ENCODE results near the gene SLX4IP.
"Not testable (repeated sequence)": the region's sequence is repeated elsewhere in the genome, so short reads cannot be mapped to it uniquely, and the experiment has no call there.

SLX4IP gene

DNA sequence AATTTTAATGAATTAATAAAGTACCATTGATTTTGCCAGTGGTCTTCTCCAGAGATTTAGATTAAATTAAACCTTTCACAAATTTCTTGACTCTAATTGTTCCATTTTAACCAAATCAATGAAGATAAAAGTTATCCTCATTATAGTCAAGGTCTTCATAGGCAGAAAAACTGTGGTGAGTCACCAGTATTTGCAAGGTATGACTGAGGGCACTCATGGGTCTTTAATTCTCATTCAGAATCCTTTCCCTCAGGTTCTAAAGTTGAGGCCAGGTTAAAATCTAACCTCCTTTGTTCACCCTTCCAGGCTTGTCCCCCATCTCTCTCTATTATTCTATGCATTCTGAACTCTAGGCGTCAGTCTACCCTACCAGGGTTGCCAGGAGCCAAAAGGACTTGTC, 144.8 kb downstream of the SLX4IP start:
- no peak for DNase-seq

DNA sequence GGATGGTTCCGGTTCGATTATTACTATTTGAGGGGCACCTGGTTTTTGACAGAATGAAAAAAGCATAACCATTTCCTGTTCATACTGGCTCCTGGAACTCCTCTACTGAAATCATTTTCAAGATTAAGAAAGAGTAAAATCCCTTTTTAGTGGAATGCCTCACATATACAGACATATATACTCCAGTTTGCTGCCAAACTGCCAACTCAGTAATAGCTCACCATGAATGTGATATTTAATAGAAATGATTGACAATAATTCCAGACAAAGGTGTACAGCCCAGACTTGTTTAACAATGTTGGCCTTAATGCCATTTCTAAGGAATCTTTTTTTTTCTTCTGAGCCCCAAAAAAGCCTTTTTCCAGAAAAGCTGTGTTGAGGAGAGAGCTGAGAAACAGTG, 145.6 kb downstream of the SLX4IP start:
- no peak for DNase-seq

DNA sequence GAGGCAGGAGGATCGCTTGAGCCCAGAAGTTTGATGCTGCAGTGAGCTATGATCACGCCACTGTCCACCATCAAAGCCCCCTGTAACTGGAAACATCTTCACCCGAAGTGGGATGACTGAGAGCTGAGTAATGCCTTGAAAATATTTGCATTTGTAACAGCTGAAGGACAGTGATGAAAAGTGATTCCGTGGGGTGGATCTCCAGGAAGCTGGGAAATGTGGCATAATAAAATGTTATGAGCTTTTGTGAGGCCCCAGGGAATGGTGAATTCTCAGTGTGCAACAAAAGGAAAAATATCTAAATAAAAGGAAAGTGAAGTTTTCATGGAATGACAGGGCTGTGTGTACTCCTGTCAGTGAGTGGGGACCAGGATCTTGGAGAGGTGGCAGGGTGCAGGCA, 146.7 kb downstream of the SLX4IP start:
- no peak for DNase-seq

DNA sequence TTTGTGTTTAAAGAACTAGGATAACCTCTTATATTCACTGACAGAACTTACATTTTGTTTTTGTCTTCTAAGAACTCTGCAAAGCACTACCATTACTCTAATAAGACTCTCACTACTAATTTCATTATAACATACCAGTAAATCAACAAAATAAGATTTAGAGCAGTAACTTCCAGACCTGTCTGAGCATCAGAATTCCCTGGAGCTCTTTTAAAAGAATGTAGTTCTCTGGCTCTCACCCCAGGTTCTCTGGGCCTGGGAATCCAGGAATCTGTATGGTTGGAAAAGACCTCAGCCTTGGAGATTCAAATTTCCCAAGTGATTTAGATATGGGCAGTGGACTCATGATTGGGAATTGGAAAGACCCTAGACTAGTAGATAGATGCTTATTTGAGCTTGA, 149.3 kb downstream of the SLX4IP start:
- no peak for DNase-seq

DNA sequence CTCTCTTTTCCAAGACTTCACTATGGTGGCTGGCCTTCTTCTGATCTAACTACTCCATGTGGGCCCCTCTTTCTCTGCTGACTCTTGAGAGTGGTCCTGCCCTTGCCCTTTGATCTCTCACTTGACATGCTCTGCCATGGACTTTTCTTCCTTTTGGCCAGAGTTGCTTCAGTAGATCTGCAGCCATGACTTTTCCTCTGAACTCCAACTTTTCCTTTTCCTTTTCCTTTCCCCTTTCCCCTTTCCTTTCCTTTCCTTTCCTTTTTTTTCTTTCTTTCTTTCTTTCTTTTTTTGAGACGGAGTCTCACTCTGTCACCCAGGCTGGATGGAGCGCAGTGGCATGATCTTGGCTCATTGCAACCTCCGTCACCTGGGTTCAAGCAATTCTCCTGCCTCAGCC, 150.2 kb downstream of the SLX4IP start:
- DNase-seq, result no peak

DNA sequence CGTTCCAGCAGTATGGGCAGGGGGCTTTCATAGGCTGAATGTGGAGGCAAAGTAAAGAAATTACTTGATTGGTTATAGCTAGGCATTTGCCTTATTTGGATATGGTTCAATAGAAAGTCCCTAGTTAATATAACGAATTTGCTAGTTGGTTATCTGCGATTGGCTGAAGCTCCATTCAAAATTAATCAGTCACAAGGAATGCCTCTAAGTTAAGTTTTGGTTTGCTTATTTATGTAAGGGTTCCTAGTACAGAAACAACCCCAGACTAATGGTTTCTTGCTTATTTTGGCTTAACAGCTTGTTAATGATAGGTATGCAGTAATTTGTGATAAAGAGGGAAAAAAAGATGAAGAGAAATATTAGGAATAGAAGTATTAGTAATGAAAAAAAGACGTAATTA, 151.2 kb downstream of the SLX4IP start:
- DNase-seq, result no peak

DNA sequence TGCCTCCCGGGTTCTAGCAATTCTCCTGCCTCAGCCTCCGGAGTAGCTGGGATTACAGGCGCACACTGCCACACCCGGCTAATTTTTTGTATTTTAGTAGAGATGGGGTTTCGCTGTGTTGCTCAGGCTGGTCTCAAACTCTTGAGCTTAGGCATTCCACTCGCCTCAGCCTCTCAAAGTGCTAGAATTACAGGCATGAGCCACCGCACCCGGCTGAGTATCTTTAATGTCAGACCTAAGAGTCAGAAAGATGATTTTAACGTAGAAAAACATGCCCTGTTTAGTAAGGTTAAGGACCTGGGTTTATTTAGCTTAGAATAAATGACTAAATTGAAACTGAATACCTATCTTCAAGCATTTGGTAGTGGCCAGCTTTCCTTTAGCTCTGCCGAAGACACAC, 155.3 kb downstream of the SLX4IP start:
- not testable (repeated sequence) for DNase-seq

DNA sequence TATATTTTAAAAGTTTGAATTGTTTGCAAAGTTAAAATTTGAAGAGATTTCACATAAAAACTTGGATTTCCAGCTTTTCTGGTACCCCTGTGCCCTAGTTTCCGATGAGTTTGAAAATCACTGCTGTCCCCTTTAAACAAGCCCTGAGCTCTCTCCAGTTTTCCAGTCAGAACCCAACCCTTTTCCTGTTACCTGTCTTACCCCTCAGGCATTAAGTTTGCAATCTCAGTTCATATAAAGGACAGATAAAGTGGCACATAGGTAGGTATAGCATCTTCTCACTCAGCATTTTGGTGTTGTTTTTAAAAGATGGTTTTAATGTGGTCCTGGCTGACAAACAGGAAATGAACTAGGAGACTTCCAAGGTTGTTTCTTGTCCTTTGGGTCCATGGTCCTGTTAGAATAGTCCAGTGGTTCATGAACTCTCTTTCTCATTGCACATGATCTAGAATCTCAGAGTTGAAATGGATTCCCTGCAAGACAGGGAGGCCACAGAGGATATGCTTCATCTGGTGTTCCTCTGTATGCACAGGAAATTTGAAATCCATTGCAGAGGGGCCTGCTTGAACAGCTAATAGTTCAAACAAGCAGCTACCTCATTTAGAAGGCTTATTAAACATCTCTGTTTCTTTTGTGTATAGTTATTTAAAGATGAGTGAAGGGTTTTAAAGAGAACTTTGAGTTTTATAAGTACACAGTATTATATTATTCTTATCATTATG, 156.0 kb downstream of the SLX4IP start:
- DNase-seq, result no peak

DNA sequence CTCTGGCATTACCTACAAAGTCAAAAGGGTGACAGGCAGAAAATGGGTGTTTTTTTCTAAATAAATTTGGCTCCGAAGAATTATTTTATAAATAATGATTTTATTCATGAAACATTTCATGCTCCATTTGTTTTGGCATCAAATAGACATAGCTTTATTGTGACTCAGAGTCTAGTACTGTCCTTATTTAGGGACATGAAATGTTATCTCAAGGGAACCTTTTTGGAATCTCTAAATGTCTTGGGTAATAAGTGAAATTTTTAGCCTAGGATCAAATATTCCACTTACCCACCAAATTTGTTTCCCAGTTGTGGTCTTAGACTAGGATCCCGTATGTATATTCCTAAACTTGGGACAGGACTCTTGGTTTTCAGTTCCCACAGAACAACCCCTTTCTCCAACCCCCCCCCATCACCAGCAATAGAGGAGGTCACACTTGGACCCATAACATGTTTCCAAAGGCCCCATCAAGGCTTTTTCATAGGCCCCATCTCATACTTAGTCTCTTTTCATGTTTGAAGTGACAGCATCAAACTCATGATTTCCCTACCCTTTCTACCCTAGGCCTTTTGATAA, 156.9 kb downstream of the SLX4IP start:
- no peak for DNase-seq

DNA sequence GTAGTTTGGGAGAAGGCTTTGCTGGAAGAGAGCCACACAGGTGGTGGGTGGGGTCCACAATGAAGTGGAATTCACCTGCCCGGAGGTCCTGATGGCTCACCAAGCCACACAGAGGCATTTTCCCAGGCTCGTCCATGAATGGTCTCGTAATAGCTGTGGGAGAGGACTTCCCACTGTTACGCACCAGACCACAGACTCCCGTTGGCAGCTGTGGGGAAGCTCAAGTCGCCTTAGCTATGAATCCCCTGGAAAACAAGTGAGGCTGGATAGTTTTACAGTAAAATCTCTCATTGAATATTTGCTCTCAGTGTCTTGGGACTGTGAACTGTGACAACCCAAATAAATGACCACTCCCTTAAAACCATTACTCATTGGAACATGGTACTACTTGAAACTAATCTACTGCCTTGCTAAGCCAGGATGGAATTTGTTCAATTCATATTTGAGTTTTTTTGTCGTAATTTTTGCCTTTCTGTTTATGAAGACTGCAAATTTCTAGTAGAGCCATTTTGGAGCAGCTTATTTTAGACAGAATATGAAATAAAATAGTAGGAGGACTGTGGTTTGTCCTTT, 159.3 kb downstream of the SLX4IP start:
- DNase-seq, result no peak

DNA sequence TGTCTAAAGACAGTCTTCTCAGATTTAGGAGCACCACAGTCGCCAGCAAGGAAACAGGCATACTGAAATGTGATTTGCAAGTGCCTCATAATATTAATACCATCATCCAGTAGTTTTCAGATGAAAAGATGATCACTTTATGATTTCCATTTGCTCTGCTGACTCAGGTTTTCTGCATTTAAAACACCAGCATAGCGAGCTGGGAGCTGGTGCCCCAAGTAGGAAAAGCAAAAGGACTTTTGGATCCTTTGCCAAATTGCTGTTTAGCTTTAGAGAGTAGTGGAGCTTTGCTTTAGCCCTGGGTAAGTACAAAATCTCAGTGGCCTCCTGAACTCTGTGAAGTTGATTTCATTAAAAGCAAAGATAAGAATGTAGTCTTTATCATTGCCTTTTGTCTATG, 160.2 kb downstream of the SLX4IP start:
- DNase-seq, result no peak

DNA sequence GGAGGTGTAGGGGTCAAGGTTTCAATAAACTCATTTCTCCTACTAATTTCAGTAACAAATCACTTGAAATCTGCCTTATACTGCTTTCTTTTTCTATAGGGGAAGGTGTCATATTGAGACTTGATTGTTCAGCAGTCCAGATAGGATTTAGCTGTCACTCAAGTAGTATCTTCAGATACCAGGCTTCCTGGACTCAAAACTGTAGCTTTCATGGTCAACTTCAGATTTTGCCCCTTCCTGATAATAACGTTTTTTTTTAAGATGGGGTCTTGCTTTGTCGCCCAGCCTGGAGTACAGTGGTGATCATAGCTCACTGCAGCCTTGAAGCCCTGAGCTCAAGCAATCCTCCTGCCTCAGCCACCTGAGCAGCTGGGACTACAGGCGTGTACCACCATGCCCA, 160.9 kb downstream of the SLX4IP start:
- no peak for DNase-seq

DNA sequence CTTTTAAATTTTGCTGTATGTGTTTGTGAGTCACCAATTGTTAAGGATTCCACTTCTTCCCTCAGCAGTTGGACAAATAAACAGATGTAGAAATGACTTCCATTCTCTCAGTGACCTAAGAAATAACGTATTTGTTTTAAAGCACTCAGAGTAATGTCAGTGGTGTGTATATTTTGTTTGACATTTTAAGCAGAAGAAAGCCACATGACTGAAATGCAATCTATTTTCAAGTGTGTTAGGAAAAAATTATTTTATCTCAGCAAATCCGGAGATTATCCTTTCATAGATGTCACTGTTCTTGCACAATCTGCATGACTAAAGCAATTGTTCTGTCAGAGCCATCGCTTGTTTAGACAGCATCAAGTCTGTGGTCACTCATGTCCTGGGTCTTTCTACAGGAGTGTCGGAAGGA, 161.6 kb downstream of the SLX4IP start:
- no peak for DNase-seq

DNA sequence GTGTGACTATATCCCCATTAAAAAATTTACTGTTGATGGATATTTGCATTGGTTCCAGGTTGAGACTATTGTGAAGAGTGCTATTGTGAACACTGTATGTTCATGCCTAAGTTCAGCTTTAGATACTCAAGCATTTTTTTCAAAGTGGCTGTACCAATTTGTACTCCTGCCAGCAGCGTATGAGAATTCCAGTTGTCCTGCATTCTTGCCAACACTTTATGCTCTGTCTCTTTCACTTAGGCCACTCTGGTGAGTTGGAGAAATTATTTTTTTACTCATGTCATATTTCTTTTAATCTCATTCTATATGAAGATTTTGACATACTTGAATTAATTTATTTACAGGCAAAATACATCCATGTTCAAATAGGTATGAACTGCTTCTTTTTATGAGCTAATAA, 162.5 kb downstream of the SLX4IP start:
- DNase-seq, result no peak

DNA sequence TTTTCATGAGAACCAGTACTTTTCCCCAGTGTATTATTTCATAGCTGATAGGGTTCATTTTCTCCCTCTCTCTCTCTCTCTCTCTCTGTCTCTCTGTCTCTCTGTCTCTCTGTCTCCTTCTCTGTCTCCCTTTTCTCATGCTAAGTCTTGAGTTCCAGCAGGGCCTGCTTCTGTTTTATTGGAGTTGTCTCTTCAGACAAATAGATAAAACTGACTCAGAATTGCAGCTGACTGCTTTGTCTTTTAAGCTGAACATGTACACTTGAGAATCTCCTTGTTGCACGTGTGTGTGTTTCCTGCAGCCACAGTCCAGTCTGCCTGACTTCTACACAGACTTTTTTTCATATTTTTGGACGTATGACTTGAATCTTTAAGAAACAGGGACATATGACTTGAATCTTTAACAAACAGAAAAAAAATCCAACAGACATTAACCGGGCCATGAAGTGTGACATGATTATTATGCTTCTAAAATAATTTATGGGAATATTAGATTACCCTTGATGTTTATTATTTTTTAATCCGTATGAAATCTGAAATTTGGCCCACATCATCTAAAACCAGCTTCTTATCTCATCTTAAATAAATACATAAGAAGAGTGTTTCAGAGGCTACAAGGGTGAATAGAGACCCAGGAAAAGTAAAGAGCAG, 167.2 kb downstream of the SLX4IP start:
- DNase-seq, result no peak

DNA sequence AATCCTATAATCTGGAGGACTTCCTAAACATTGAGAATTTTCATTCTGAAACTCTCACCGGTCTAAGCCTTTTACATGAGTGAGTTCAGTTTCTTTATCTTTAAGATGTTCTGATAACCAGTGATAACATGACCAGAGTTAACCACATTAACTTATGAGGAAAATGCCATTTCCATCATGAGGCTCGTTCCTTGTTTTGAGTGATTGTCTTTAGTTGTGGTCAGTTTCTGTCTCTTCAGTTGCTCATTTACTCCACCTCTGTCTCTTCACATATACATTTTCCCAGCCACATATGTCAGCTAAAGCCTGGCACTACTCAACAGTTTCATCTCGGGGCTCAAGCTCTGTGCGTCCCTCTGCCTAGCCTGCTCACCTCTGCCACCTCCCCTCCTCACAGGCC, 168.3 kb downstream of the SLX4IP start:
- DNase-seq, result no peak

DNA sequence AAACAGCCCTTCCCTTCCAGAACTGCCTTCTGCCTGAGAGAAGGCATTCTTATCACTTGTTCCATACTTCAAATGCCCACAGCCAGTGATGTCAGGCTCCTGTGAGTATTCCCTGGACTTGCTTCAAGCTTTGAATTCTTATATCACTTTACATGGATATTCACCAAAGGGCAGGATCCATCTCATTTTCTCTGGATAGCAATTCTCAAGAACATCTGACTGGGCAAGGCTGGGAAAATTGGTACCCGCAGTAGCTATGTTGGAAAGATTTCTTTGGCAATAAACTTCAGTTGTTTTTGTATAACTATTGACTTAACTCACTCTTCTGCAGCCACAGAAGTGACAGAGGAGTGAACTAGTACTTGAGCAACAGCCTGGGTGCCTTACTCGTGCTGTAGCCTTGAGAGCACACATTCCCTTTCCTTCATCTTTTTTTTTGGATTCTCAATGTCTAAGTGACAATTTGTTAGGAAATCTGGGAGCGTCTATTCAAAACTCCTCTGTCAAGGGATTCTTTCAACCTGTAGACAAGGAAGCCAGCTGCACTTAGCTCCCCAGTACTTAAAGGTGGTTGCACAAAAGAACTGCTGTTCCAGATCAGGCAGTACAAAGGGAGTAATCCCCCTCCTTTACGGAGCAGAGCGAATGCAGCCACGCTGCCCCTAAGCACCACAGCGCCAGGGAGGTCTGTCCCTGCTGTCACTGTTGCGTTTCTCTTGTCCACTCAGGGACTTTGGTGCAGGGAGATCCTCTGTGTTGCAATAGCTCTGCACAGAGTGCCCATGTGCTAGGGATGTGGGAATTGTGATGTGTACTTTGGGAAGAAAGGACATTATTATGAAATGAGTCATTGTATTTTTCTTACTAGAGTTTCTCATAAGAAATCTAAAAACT, 169.1 kb downstream of the SLX4IP start:
- DNase-seq, result no peak

DNA sequence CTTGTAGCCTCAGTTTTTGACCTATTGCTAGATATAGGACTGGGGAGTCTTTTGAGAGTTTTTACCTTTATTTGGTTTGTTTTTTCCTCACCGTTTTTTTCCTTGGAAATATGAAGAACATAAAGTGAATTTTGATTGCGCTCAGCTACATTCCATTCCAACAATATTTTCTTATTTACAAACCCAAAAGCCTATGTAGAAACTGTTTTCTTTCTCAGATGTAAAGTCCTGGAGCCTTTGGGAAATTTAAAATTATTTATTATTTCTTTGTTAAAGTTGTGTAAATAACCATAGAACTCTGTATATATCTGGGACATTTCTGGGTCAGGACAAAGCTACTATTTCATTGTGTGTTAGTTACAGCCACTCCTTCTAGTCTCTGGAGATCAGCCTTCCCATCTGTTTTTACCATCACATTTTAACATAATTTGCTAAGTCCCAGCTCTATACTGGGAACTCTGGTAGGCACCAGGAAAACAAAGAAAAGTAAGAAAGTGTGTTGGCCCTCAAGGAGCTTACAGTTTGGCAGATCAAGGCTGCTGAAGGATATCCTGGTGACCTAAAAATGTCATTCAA, 169.8 kb downstream of the SLX4IP start:
- no peak for DNase-seq

DNA sequence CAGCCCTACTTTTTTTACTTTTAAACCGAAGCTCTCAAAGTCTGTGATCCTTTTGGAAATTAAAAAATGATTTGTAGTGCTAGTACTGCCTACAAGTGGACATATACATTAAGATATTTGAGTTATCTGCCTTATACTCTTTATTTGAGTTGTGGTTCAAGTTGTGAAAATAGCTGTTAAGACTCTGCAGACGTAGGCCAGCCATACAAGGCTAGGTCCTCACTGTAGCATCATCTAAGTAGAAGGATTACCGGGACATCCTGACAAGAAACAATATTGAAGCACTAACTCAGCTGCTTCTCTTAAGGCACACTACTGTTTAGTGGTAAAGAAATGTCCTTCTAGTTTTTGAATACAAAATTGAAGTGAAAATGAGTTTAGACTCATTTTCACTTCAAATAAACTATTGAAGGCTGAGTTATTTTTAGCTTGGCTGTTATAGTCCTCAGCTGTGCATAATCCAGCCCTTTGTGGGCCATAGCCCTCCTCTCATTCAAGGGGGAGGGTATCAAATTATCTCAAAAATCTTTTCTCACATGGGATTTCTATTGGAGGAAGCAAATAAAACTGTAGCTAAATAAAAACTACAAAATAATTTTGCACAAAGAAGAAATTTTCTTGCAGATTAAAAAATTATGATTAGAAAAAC, 170.6 kb downstream of the SLX4IP start:
- no peak for DNase-seq

DNA sequence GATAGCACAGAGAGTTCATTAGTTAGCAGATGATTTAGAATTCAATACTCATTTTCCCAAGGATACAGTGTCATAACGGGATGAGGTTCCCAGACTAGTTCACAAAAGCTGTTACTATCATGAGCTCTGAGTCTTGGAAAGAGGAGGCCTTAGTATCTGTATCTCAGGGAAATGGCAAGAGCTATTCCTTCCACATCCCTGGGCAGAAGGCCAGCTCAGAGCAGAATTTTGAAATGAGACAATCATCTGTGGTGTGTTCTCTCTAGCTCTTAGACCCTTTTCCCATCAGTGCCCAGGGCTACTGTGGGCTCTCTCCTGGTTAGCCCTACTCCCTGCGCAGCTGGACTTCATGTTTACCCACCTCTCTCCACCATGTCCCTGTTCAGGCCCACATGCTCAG, 174.2 kb downstream of the SLX4IP start:
- no peak for DNase-seq

DNA sequence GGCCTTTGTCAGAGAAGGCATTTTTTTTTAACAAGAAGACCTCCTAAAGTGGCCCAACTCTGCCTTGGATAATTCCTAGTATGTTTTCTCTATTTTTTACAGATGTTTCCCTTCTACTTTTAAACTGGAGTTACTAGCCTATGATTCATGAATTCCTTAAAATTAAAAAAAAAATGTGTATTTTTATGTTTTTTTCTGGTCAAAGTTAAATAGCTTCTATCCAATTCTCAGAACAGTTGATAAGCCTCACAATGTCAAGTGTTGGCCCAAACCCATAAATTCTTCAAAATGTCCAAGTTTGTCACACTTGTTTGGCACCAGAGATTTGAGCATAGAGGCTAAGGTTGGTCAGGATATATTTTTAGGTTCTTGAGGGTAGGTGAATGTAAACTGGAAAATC, 174.7 kb downstream of the SLX4IP start:
- DNase-seq, result no peak

DNA sequence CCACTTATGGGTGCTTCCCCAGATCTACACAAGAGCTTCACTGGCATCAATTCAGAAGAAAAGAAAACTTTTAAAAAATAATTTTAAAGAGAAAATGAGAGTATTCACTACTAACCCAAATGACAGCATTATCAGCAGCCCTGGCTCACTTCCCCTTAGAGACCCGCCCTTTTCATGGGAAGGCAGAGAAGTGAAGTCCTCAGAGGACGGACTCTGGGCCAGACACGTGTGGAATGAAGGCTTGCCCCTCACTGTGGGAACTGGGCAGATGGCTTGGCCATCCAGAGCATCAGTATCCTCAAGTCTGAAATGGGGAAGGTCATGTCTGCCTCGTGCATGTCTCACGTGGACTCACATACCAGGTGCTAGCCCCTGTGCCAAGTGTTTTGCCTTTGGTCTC, 175.1 kb downstream of the SLX4IP start:
- no peak for DNase-seq

Measured in AML-193 (cell line).